ENCODE measurements around the gene PCP2.

DNA sequence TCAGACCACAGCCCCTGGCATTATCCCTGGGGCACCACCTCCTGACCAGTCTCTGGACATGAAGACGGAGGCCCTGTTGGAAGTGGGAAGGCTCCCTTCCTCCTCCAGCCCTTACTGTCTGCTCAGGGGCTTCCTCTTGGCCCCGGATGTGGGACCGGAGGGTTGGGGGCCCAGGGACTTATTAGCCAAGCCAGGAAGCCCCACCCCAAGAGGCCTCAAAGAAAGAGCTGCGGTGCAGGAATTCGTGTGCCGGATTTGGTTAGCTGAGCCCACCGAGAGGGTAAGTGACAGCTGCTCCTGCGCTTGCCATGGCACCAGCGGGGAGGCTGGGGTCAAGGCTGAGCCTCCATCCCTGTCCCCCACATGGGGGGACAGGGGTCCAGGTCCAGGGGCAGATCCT lies 35.3 kb upstream of the PCP2 start, which contains the start of gene RETN:
- TF ChIP-seq, protein P1, sequence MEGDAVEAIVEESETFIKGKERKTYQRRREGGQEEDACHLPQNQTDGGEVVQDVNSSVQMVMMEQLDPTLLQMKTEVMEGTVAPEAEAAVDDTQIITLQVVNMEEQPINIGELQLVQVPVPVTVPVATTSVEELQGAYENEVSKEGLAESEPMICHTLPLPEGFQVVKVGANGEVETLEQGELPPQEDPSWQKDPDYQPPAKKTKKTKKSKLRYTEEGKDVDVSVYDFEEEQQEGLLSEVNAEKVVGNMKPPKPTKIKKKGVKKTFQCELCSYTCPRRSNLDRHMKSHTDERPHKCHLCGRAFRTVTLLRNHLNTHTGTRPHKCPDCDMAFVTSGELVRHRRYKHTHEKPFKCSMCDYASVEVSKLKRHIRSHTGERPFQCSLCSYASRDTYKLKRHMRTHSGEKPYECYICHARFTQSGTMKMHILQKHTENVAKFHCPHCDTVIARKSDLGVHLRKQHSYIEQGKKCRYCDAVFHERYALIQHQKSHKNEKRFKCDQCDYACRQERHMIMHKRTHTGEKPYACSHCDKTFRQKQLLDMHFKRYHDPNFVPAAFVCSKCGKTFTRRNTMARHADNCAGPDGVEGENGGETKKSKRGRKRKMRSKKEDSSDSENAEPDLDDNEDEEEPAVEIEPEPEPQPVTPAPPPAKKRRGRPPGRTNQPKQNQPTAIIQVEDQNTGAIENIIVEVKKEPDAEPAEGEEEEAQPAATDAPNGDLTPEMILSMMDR (conservative IDR thresholded peaks at IDR 0.05; ENCODE audit: low read length), result no peak
- no peak for TF ChIP-seq EZH2phosphoT487 (IDR thresholded peaks at IDR 0.05; ENCODE audit: borderline replicate concordance)
